ENCODE measurements around the gene TDG. TPM values are rescaled to one million over a fixed set of nuclear protein-coding genes. Genes with fewer than 3 reads are reported as not detected.

Gene TDG
- total and polyA plus RNA-seq, 2 donors from 2014 or later, result 9.2 to 17.2 TPM

DNA sequence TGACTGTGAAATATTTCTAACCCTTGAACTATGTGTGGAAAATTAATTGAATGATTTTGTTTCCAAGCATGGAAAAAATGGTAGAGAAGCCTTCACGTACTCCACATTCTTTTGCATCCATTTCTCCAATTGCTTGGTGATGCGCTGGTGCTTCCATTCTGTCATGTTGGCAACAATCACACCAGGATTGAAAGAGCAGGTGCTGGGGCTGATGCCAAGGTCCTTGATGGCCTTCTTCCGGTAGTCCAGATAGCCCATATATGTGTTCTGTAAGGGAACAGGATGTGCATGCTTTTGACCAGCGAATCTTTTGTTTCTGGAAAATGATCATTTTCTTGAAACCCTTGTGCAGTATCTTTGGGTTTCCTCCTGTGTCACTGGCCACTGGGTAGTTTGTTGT, 28.6 kb downstream of the TDG start:
- DNase-seq (no peak), FAIRE-seq (no peak)
- intact Hi-C loops (cut with DNase I), result no loop called here
- H3K27ac ChIP-seq (ENCODE audit: low read depth in 2 of 2, low read length in 2 of 2), result no peak overlapping the region
- H3K4me1 ChIP-seq (ENCODE audit: control insufficient read depth in 2 of 3, insufficient read depth in 2 of 3, low read depth in 1 of 3, low read length in 3 of 3), result no peaks in the 10 kb centered on the region
- peaks cover 0 to 3% (median under 1%) of the 10 kb centered on the region in 3 donors for H3K36me3 ChIP-seq (ENCODE audit: control insufficient read depth in 2 of 3, insufficient read depth in 3 of 3, low read length in 3 of 3)
- no peak overlapping the region for H3K9ac ChIP-seq (ENCODE audit: low read length in 3 of 3)
- TF ChIP-seq, protein P1, sequence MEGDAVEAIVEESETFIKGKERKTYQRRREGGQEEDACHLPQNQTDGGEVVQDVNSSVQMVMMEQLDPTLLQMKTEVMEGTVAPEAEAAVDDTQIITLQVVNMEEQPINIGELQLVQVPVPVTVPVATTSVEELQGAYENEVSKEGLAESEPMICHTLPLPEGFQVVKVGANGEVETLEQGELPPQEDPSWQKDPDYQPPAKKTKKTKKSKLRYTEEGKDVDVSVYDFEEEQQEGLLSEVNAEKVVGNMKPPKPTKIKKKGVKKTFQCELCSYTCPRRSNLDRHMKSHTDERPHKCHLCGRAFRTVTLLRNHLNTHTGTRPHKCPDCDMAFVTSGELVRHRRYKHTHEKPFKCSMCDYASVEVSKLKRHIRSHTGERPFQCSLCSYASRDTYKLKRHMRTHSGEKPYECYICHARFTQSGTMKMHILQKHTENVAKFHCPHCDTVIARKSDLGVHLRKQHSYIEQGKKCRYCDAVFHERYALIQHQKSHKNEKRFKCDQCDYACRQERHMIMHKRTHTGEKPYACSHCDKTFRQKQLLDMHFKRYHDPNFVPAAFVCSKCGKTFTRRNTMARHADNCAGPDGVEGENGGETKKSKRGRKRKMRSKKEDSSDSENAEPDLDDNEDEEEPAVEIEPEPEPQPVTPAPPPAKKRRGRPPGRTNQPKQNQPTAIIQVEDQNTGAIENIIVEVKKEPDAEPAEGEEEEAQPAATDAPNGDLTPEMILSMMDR (IDR thresholded peaks at IDR 0.05; ENCODE audit: borderline replicate concordance, extremely low read depth, insufficient read depth), result no peak
- no peaks in the 10 kb centered on the region for H3K27me3 ChIP-seq (ENCODE audit: control insufficient read depth, insufficient read depth, low read length)
- H3K9me3 ChIP-seq (ENCODE audit: control insufficient read depth in 2 of 3, insufficient read depth in 1 of 3, low read length in 3 of 3), result no peaks in the 10 kb centered on the region
- no peak overlapping the region for H3K4me3 ChIP-seq (ENCODE audit: low read length in 3 of 3)

DNA sequence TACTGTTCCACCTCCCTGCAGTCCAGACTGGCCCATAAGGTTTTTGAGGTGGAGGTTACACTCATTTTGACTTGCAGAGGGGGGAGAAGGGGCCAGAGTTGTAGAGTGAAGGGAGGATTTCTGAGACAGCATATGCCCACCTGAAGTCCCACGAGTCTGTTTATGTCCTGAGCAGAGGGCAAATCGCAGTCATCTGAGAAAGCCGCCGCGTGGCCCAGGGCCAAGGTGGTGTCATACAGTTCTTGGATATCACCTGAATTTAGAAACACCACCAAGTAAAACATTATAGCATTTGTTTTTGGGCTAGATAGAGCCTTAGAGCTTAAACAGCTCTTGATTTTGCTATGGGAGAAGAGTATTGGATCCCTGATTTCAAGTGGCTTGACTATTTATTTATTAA, 30.9 kb downstream of the TDG start:
- no peak for DNase-seq
- Histone ChIP-seq H3K9me3 (ENCODE audit: control insufficient read depth in 2 of 3, insufficient read depth in 1 of 3, low read length in 3 of 3) (no peaks in the 10 kb centered on the region), H3K27ac (ENCODE audit: low read depth in 2 of 2, low read length in 2 of 2) (no peak overlapping the region), H3K4me3 (ENCODE audit: low read length in 3 of 3) (no peak overlapping the region), H3K9ac (ENCODE audit: low read length in 3 of 3) (no peak overlapping the region), H3K36me3 (ENCODE audit: control insufficient read depth in 2 of 3, insufficient read depth in 3 of 3, low read length in 3 of 3) (no peaks in the 10 kb centered on the region), H3K27me3 (ENCODE audit: control insufficient read depth, insufficient read depth, low read length) (no peaks in the 10 kb centered on the region), H3K4me1 (ENCODE audit: control insufficient read depth in 2 of 3, insufficient read depth in 2 of 3, low read depth in 1 of 3, low read length in 3 of 3) (no peaks in the 10 kb centered on the region)
- intact Hi-C loops (cut with DNase I), result no loop called here
- no peak for FAIRE-seq
- TF ChIP-seq, protein P1 (IDR thresholded peaks at IDR 0.05; ENCODE audit: borderline replicate concordance, extremely low read depth, insufficient read depth), result no peak

DNA sequence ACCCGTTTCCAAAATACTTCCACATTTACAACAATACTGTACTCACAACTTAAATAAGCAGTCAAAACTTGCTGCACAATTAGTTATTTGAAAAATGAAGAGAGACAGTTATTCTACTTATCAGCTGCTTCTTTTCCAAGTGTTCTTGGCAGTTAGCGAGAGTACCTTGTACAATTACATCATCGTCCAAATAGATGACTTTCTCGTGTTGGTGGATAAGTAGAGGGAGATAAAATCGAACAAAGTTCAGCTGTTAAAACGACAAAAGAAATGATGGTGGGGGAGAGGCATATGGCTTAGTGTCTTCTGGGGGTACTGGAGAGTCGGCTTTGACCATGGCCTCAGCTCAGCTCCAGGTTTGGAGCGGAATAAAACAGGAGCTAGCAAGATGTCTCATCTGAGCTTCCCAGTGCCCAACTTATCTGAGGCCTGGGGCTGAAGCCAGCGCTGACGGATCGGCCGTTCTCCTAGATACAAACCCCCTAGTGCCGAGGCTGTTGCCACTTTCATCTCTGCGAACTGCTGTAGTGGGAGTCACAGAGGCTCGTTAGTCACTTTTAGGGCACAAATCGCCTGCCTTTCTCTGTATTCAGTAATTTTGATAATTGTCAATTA, 31.7 kb downstream of the TDG start:
- no peak overlapping the region for H3K4me3 ChIP-seq (ENCODE audit: low read length in 3 of 3)
- H3K4me1 ChIP-seq (ENCODE audit: control insufficient read depth in 2 of 3, insufficient read depth in 2 of 3, low read depth in 1 of 3, low read length in 3 of 3), result no peaks in the 10 kb centered on the region

More for the DNA sequence above, 31.7 kb downstream of the TDG start:
- Histone ChIP-seq H3K36me3 (ENCODE audit: control insufficient read depth in 2 of 3, insufficient read depth in 3 of 3, low read length in 3 of 3) (no peaks in the 10 kb centered on the region), H3K9ac (ENCODE audit: low read length in 3 of 3) (no peak overlapping the region), H3K27me3 (ENCODE audit: control insufficient read depth, insufficient read depth, low read length) (no peaks in the 10 kb centered on the region), H3K9me3 (ENCODE audit: control insufficient read depth in 2 of 3, insufficient read depth in 1 of 3, low read length in 3 of 3) (no peaks in the 10 kb centered on the region), H3K27ac (ENCODE audit: low read depth in 2 of 2, low read length in 2 of 2) (no peak overlapping the region)
- DNase-seq (no peak), FAIRE-seq (no peak)
- intact Hi-C loops (cut with DNase I), result no loop called here
- TF ChIP-seq, protein P1 (IDR thresholded peaks at IDR 0.05; ENCODE audit: borderline replicate concordance, extremely low read depth, insufficient read depth), result no peak

Data from kidney (tissue), 14 donors.